ENCODE data around the gene NAALADL2. TPM values are rescaled to one million over a fixed set of nuclear protein-coding genes. Genes with fewer than 3 reads are reported as not detected.

The NAALADL2 gene
- polyA plus RNA-seq, 2 of the 4 experiments (the other 2 are of a cell fraction) = 0.09 to 0.28 TPM

GRCh38 chr3:175297216-175297615, 438.1 kb downstream of the NAALADL2 start:
- H3K9me3 ChIP-seq = no peaks in the 10 kb centered on the region
- no peak overlapping the region for H3K27ac ChIP-seq
- CTCF ChIA-PET = no interaction called here
- ATAC-seq (no peak), FAIRE-seq (no peak), DNase-seq (ENCODE audit: low read depth in 1 of 2, low spot score in 1 of 2) (no peak)
- no peak overlapping the region for H3K4me2 ChIP-seq
- POLR2A ChIA-PET = no interaction called here
- 72% methylated on average over 2 of the region's 2 CpGs for WGBS (ENCODE audit: missing lambda C conversion rate)
- no peak overlapping the region for H3K4me3 ChIP-seq
- no peaks in the 10 kb centered on the region for H3K4me1 ChIP-seq
- TF ChIP-seq BCL3 (IDR thresholded peaks at IDR 0.05) = no peak
- no peak for TF ChIP-seq SMC3 (IDR thresholded peaks at IDR 0.05)
- no peak for TF ChIP-seq EHMT2 (IDR thresholded peaks at IDR 0.05; ENCODE audit: low read depth)
- no peak for TF ChIP-seq ZSCAN20 (CRISPR knock-in tag; IDR thresholded peaks at IDR 0.05)
- TF ChIP-seq JUNB (IDR thresholded peaks at IDR 0.05) = no peak
- TF ChIP-seq TFCP2L1 (CRISPR knock-in tag; IDR thresholded peaks at IDR 0.05) = no peak
- no peak for TF ChIP-seq HES2 (IDR thresholded peaks at IDR 0.05)
- TF ChIP-seq ELK1 (IDR thresholded peaks at IDR 0.05; ENCODE audit: low read depth, low read length) = no peak
- TF ChIP-seq GATA3 (IDR thresholded peaks at IDR 0.05; ENCODE audit: borderline replicate concordance) = no peak
- TF ChIP-seq MAFK (IDR thresholded peaks at IDR 0.05; ENCODE audit: partially characterized antibody) = no peak
- TF ChIP-seq HOXB13 (CRISPR knock-in tag; IDR thresholded peaks at IDR 0.05; ENCODE audit: low read depth) = no peak
- no peak for TF ChIP-seq POLR2A (IDR thresholded peaks at IDR 0.05; ENCODE audit: low read length)
- TF ChIP-seq NPAS2 (CRISPR knock-in tag; IDR thresholded peaks at IDR 0.05; ENCODE audit: borderline replicate concordance) = no peak
- no peak for TF ChIP-seq HDAC2 (IDR thresholded peaks at IDR 0.05)
- TF ChIP-seq RARB (CRISPR knock-in tag; IDR thresholded peaks at IDR 0.05) = no peak

- no peak overlapping the region for H3K27ac ChIP-seq
- DNase-seq (ENCODE audit: low read depth in 1 of 2, low spot score in 1 of 2) (no peak), FAIRE-seq (no peak), ATAC-seq (no peak)
- no peaks in the 10 kb centered on the region for H3K4me1 ChIP-seq
- no peaks in the 10 kb centered on the region for H3K9me3 ChIP-seq
- ChIA-PET CTCF (no interaction called here), POLR2A (no interaction called here)
- no peak overlapping the region for H3K4me3 ChIP-seq
- no peak overlapping the region for H3K4me2 ChIP-seq
- whole genome bisulfite sequencing (ENCODE audit: missing lambda C conversion rate) = 78% methylated on average over 3 of the region's 3 CpGs
- TF ChIP-seq REST (IDR thresholded peaks at IDR 0.05) = no peak
- TF ChIP-seq E2F6 (IDR thresholded peaks at IDR 0.05; ENCODE audit: borderline replicate concordance, low read depth) = no peak
- TF ChIP-seq NPAS2 (CRISPR knock-in tag; IDR thresholded peaks at IDR 0.05; ENCODE audit: borderline replicate concordance) = no peak
- TF ChIP-seq FOSB (CRISPR knock-in tag; IDR thresholded peaks at IDR 0.05) = no peak
- TF ChIP-seq CTCF (IDR thresholded peaks at IDR 0.05) = no peak
- no peak for TF ChIP-seq ZNF302 (CRISPR knock-in tag; IDR thresholded peaks at IDR 0.05)
- no peak for TF ChIP-seq TFCP2L1 (CRISPR knock-in tag; IDR thresholded peaks at IDR 0.05)
- no peak for TF ChIP-seq GATA3 (IDR thresholded peaks at IDR 0.05; ENCODE audit: borderline replicate concordance)
- TF ChIP-seq HES2 (IDR thresholded peaks at IDR 0.05) = no peak
- no peak for TF ChIP-seq NFE2L2 (conservative IDR thresholded peaks at IDR 0.05; ENCODE audit: low read length)
- no peak for TF ChIP-seq POLR2A (IDR thresholded peaks at IDR 0.05; ENCODE audit: low read length)
- no peak for TF ChIP-seq SMC3 (IDR thresholded peaks at IDR 0.05)
- TF ChIP-seq MAFK (IDR thresholded peaks at IDR 0.05; ENCODE audit: partially characterized antibody) = no peak
- no peak for TF ChIP-seq RCOR1 (IDR thresholded peaks at IDR 0.05; ENCODE audit: low read depth, low read length)
- no peak for TF ChIP-seq ZC3H11A (IDR thresholded peaks at IDR 0.05)
- TF ChIP-seq RNF2 (IDR thresholded peaks at IDR 0.05; ENCODE audit: borderline replicate concordance, low read depth) = no peak
- TF ChIP-seq TP53 (CRISPR knock-in tag; IDR thresholded peaks at IDR 0.05) = no peak
- no peak for TF ChIP-seq FOSL2 (IDR thresholded peaks at IDR 0.05)
- TF ChIP-seq FOSL2 (CRISPR knock-in tag; IDR thresholded peaks at IDR 0.05) = no peak
- TF ChIP-seq HMGXB4 (CRISPR knock-in tag; IDR thresholded peaks at IDR 0.05; ENCODE audit: borderline replicate concordance) = no peak
Observed at GRCh38 chr3:175301741-175302140, 442.6 kb downstream of the NAALADL2 start.

All from A549 (cell line).